ENCODE data around the gene KIAA2012.

KIAA2012 gene

GRCh38 chr2:202060218-202060617 is 12.8 kb upstream of the KIAA2012 start:
- Histone ChIP-seq H3F3A (ENCODE audit: insufficient read depth, low read length) (no peaks in the 10 kb centered on the region), H3K4me3 (ENCODE audit: low read length) (no peak overlapping the region), H3K9ac (ENCODE audit: low read length) (no peak overlapping the region), H3K9me3 (replicated peaks; ENCODE audit: insufficient read depth, low read length) (no peaks in the 10 kb centered on the region), H3K27ac (ENCODE audit: low read length) (no peak overlapping the region), H3K9me2 (replicated peaks; ENCODE audit: insufficient read depth, low read length) (no peaks in the 10 kb centered on the region), H3K4me1 (ENCODE audit: low read length) (no peaks in the 10 kb centered on the region), H3K36me3 (replicated peaks; ENCODE audit: insufficient read depth, low read length) (no peaks in the 10 kb centered on the region), H3K79me2 (ENCODE audit: low read length) (no peaks in the 10 kb centered on the region), H2AFZ (ENCODE audit: low read length) (no peak overlapping the region), H4K20me1 (ENCODE audit: insufficient read depth, low read length) (no peaks in the 10 kb centered on the region), H3K27me3 (replicated peaks; ENCODE audit: insufficient read depth, low read length) (no peaks in the 10 kb centered on the region), H3K4me2 (ENCODE audit: low read depth, low read length) (no peak overlapping the region)
- peak; percentile 23; the same call in 1 of the 2 replicates for TF ChIP-seq CTCF (IDR thresholded peaks at IDR 0.05; ENCODE audit: low read length)
- TF ChIP-seq EZH2phosphoT487 (IDR thresholded peaks at IDR 0.05; ENCODE audit: low read length) = no peak
- no peak for DNase-seq

GRCh38 chr2:202061695-202062094 is 11.4 kb upstream of the KIAA2012 start:
- no peak overlapping the region for H2AFZ ChIP-seq (ENCODE audit: low read length)
- no peak for TF ChIP-seq EZH2phosphoT487 (IDR thresholded peaks at IDR 0.05; ENCODE audit: low read length)
- no peak for TF ChIP-seq EZH2 (optimal IDR thresholded peaks at IDR 0.05; ENCODE audit: low read depth, low read length)
- TF ChIP-seq CTCF (IDR thresholded peaks at IDR 0.05; ENCODE audit: low read length) = no peak

GRCh38 chr2:202064171-202064880 is 8.7 kb upstream of the KIAA2012 start:
- H3K9me2 ChIP-seq (replicated peaks; ENCODE audit: insufficient read depth, low read length) = no peaks in the 10 kb centered on the region
- H3F3A ChIP-seq (ENCODE audit: insufficient read depth, low read length) = no peaks in the 10 kb centered on the region
- no peak overlapping the region for H3K4me2 ChIP-seq (ENCODE audit: low read depth, low read length)
- no peaks in the 10 kb centered on the region for H3K79me2 ChIP-seq (ENCODE audit: low read length)
- no peaks in the 10 kb centered on the region for H3K4me1 ChIP-seq (ENCODE audit: low read length)
- H3K9me3 ChIP-seq (replicated peaks; ENCODE audit: insufficient read depth, low read length) = no peaks in the 10 kb centered on the region
- H4K20me1 ChIP-seq (ENCODE audit: insufficient read depth, low read length) = no peaks in the 10 kb centered on the region
- H3K27me3 ChIP-seq (replicated peaks; ENCODE audit: insufficient read depth, low read length) = no peaks in the 10 kb centered on the region
- no peak overlapping the region for H3K9ac ChIP-seq (ENCODE audit: low read length)
- no peak overlapping the region for H3K27ac ChIP-seq (ENCODE audit: low read length)
- DNase-seq = no peak
- TF ChIP-seq EZH2phosphoT487 (IDR thresholded peaks at IDR 0.05; ENCODE audit: low read length) (no peak), CTCF (IDR thresholded peaks at IDR 0.05; ENCODE audit: low read length) (no peak), EZH2 (optimal IDR thresholded peaks at IDR 0.05; ENCODE audit: low read depth, low read length) (no peak)
- H3K36me3 ChIP-seq (replicated peaks; ENCODE audit: insufficient read depth, low read length) = no peaks in the 10 kb centered on the region
- no peak overlapping the region for H3K4me3 ChIP-seq (ENCODE audit: low read length)
- no peak overlapping the region for H2AFZ ChIP-seq (ENCODE audit: low read length)

More at GRCh38 chr2:202061695-202062094, 11.4 kb upstream of the KIAA2012 start:
- Histone ChIP-seq H3F3A (ENCODE audit: insufficient read depth, low read length) (no peaks in the 10 kb centered on the region), H3K4me1 (ENCODE audit: low read length) (no peaks in the 10 kb centered on the region), H3K4me3 (ENCODE audit: low read length) (no peak overlapping the region), H3K9me3 (replicated peaks; ENCODE audit: insufficient read depth, low read length) (no peaks in the 10 kb centered on the region), H3K27ac (ENCODE audit: low read length) (no peak overlapping the region), H3K27me3 (replicated peaks; ENCODE audit: insufficient read depth, low read length) (no peaks in the 10 kb centered on the region), H3K36me3 (replicated peaks; ENCODE audit: insufficient read depth, low read length) (no peaks in the 10 kb centered on the region), H3K4me2 (ENCODE audit: low read depth, low read length) (no peak overlapping the region), H3K9ac (ENCODE audit: low read length) (no peak overlapping the region), H3K9me2 (replicated peaks; ENCODE audit: insufficient read depth, low read length) (no peaks in the 10 kb centered on the region), H4K20me1 (ENCODE audit: insufficient read depth, low read length) (no peaks in the 10 kb centered on the region), H3K79me2 (ENCODE audit: low read length) (no peaks in the 10 kb centered on the region)
- DNase-seq = no peak
